Measurements from ENCODE around the gene ABCD4.

Gene ABCD4

GRCh38 chr14:74259513-74259912 lies 43.2 kb downstream of the ABCD4 start:
- no peak for DNase-seq (ENCODE audit: low read depth, low spot score)

- no peak for DNase-seq (ENCODE audit: low read depth, low spot score)
Measured at GRCh38 chr14:74258764-74259035, 44.0 kb downstream of the ABCD4 start.

- DNase-seq (ENCODE audit: low read depth, low spot score), result no peak
Measured at GRCh38 chr14:74257941-74258763, 44.6 kb downstream of the ABCD4 start.

- DNase-seq (ENCODE audit: low read depth, low spot score), result no peak
Measured at GRCh38 chr14:74257078-74257940, 45.4 kb downstream of the ABCD4 start.

GRCh38 chr14:74255281-74255680 lies 47.5 kb downstream of the ABCD4 start:
- no peak for DNase-seq (ENCODE audit: low read depth, low spot score)

- DNase-seq (ENCODE audit: low read depth, low spot score), result no peak
Measured at GRCh38 chr14:74249433-74250375, 53.0 kb downstream of the ABCD4 start.

GRCh38 chr14:74248017-74248416 lies 54.7 kb downstream of the ABCD4 start:
- no peak for DNase-seq (ENCODE audit: low read depth, low spot score)

- no peak for DNase-seq (ENCODE audit: low read depth, low spot score)
Measured at GRCh38 chr14:74246542-74246941, 56.2 kb downstream of the ABCD4 start.

- DNase-seq (ENCODE audit: low read depth, low spot score), result no peak
Measured at GRCh38 chr14:74245292-74245691, 57.4 kb downstream of the ABCD4 start.

- DNase-seq (ENCODE audit: low read depth, low spot score), result no peak
Measured at GRCh38 chr14:74244115-74244514, 58.6 kb downstream of the ABCD4 start.

GRCh38 chr14:74243051-74243450 lies 59.7 kb downstream of the ABCD4 start:
- DNase-seq (ENCODE audit: low read depth, low spot score), result no peak

- no peak for DNase-seq (ENCODE audit: low read depth, low spot score)
Measured at GRCh38 chr14:74242780-74243042, 60.0 kb downstream of the ABCD4 start.

- no peak for DNase-seq (ENCODE audit: low read depth, low spot score)
Measured at GRCh38 chr14:74242021-74242779, 60.5 kb downstream of the ABCD4 start.

- no peak for DNase-seq (ENCODE audit: low read depth, low spot score)
Measured at GRCh38 chr14:74241652-74242017, 61.1 kb downstream of the ABCD4 start.

GRCh38 chr14:74240794-74241651 lies 61.7 kb downstream of the ABCD4 start:
- no peak for DNase-seq (ENCODE audit: low read depth, low spot score)

GRCh38 chr14:74239848-74240793 lies 62.6 kb downstream of the ABCD4 start:
- DNase-seq (ENCODE audit: low read depth, low spot score), result no peak

GRCh38 chr14:74238974-74239847 lies 63.5 kb downstream of the ABCD4 start, which contains the start of gene VSX2:
Gene VSX2 (plus strand): TSS chr14:74239449. CDS start chr14:74239562, 113 bp downstream.
- DNase-seq (ENCODE audit: low read depth, low spot score), result no peak

- DNase-seq (ENCODE audit: low read depth, low spot score), result no peak
Measured at GRCh38 chr14:74237441-74237840, 65.3 kb downstream of the ABCD4 start.

Measured in brain pericyte (primary cell).